Fibroblast of lung (primary cell): ENCODE results near the gene METTL8. TPM values are rescaled to one million over a fixed set of nuclear protein-coding genes. Genes with fewer than 3 reads are reported as not detected.
A peak's percentile ranks its signal among the peaks of the same experiment; 100 is the strongest.

ENCODE experiments used
- DNase-seq, 2 donors: peaks; one replicate each; pipeline versions ENCODE4 v3.0.0 to v3.0.0-alpha.2; 2010; ENCODE audit warnings: low read depth in 2 of 2
- H2AFZ ChIP-seq: 2 replicates; pipeline ENCODE4 v1.5.1; 2012; ENCODE audit warnings: low read length, control low read depth, inconsistent platforms
- H3K27ac ChIP-seq: 2 replicates; pipeline ENCODE4 v1.5.1; 2011; ENCODE audit warnings: low read length, control low read depth; ENCODE audit not compliant: insufficient read depth
- H3K27me3 ChIP-seq: 2 replicates; pipeline ENCODE4 v1.5.1; 2011; ENCODE audit warnings: mild to moderate bottlenecking, low read length; ENCODE audit not compliant: control insufficient read depth, insufficient read depth
- H3K36me3 ChIP-seq: 2 replicates; pipeline ENCODE4 v1.5.1; 2011; ENCODE audit warnings: low read length; ENCODE audit not compliant: control insufficient read depth, insufficient read depth
- H3K4me1 ChIP-seq: 2 replicates; pipeline ENCODE4 v1.5.1; 2011; ENCODE audit warnings: low read length; ENCODE audit not compliant: control insufficient read depth, insufficient read depth; ENCODE audit errors: extremely low read depth
- H3K4me2 ChIP-seq: 2 replicates; pipeline ENCODE4 v1.5.1; 2011; ENCODE audit warnings: low read length, control low read depth; ENCODE audit not compliant: insufficient read depth; ENCODE audit errors: extremely low read depth
- H3K4me3 ChIP-seq, 4 experiments: fragments of 200-600 bp in 1 of 4; sonication (generic) in 1 of 4; replicated peaks in 1 of 4; 2 replicates each; pipeline ENCODE4 v1.5.1; 2011 to 2016; ENCODE audit warnings: low read length in 4 of 4, low read depth in 3 of 4, mild to moderate bottlenecking in 3 of 4, control low read depth in 2 of 4, inconsistent platforms in 1 of 4, mixed read lengths in 1 of 4; ENCODE audit not compliant: insufficient read depth in 1 of 4; ENCODE audit errors: control extremely low read depth in 1 of 4
- H3K79me2 ChIP-seq: 2 replicates; pipeline ENCODE4 v1.5.1; 2012; ENCODE audit warnings: mild to moderate bottlenecking, low read length, inconsistent platforms; ENCODE audit not compliant: control insufficient read depth, insufficient read depth
- H3K9ac ChIP-seq: 2 replicates; pipeline ENCODE4 v1.5.1; 2011; ENCODE audit warnings: mild to moderate bottlenecking, low read length, control low read depth; ENCODE audit not compliant: insufficient read depth
- H3K9me3 ChIP-seq: 2 replicates; pipeline ENCODE4 v1.5.1; 2012; ENCODE audit warnings: low read depth, low read length; ENCODE audit not compliant: control insufficient read depth, insufficient read depth
- H4K20me1 ChIP-seq: 2 replicates; pipeline ENCODE4 v1.5.1; 2011; ENCODE audit warnings: low read length; ENCODE audit not compliant: control insufficient read depth, insufficient read depth; ENCODE audit errors: extremely low read depth
- CTCF ChIP-seq, 2 donors: IDR thresholded peaks in 1 of 2; conservative IDR thresholded peaks in 1 of 2; 1 replicate in 1 of 2; 2 replicates in 1 of 2; pipeline ENCODE4 v1.5.1; 2011 to 2012; ENCODE audit warnings: low read length in 2 of 2, control low read depth in 1 of 2, inconsistent platforms in 1 of 2, low read depth in 1 of 2, mild to moderate bottlenecking in 1 of 2
- EZH2 ChIP-seq: IDR thresholded peaks from 2 replicates; pipeline ENCODE4 v1.5.1; 2012; ENCODE audit warnings: low read length, control low read depth, mild to moderate bottlenecking; ENCODE audit errors: missing control alignments
- polyA plus RNA-seq, 2 donors: library from polyadenylated mRNA; depleted of rRNA in 1 of 2; stranded (reverse) in 1 of 2; unstranded in 1 of 2; fragments of >200 nt; gene quantifications; 2 replicates each; pipeline ENCODE4 v1.2.1, GENCODE V29; 2011 to 2012; ENCODE audit warnings: missing spikeins in 1 of 2
- total RNA-seq: library from RNA; depleted of rRNA; stranded (reverse); fragments of >200 nt; gene quantifications from 2 replicates; pipeline ENCODE4 v1.2.1, GENCODE V29; 2014

METTL8 gene
- total and polyA plus RNA-seq, 2 donors (not counting 1 experiment from before 2014, with no cell fraction given) = 16.7 to 22.4 TPM

- Histone ChIP-seq H2AFZ (no peak overlapping the region), H3K9me3 (no peaks in the 10 kb centered on the region), H3K4me3 (no peak overlapping the region), H3K4me1 (peaks cover 6% of the 10 kb centered on the region), H4K20me1 (no peaks in the 10 kb centered on the region), H3K27me3 (no peaks in the 10 kb centered on the region), H3K79me2 (no peaks in the 10 kb centered on the region), H3K9ac (no peak overlapping the region), H3K4me2 (no peak overlapping the region), H3K36me3 (no peaks in the 10 kb centered on the region), H3K27ac (peak overlapping the region; percentile 35)
- no peak for DNase-seq
- TF ChIP-seq CTCF (conservative IDR thresholded peaks at IDR 0.05 in 1 of 2, IDR thresholded peaks at IDR 0.05 in 1 of 2; ENCODE audit: low read depth in 1 of 2, low read length in 2 of 2) (no peak), EZH2 (no peak)
Measured at GRCh38 chr2:171412571-171413175, 21.1 kb downstream of the METTL8 start.

GRCh38 chr2:171411791-171412483 lies 21.9 kb downstream of the METTL8 start:
- H3K27ac ChIP-seq = peak overlapping the region; percentile 35
- peak overlapping the region; percentile 19 for H3K4me2 ChIP-seq
- H3K4me1 ChIP-seq = peaks cover 6% of the 10 kb centered on the region
- H3K36me3 ChIP-seq = no peaks in the 10 kb centered on the region
- no peak for TF ChIP-seq CTCF (conservative IDR thresholded peaks at IDR 0.05 in 1 of 2, IDR thresholded peaks at IDR 0.05 in 1 of 2; ENCODE audit: low read depth in 1 of 2, low read length in 2 of 2)
- H3K9me3 ChIP-seq = no peaks in the 10 kb centered on the region
- peak in 1 of 2 donors; percentile 42 for DNase-seq
- H3K27me3 ChIP-seq = no peaks in the 10 kb centered on the region
- H4K20me1 ChIP-seq = no peaks in the 10 kb centered on the region
- peak overlapping the region; percentile 8 for H2AFZ ChIP-seq
- H3K4me3 ChIP-seq = no peak overlapping the region
- no peaks in the 10 kb centered on the region for H3K79me2 ChIP-seq
- H3K9ac ChIP-seq = no peak overlapping the region

GRCh38 chr2:171411214-171411613 lies 22.6 kb downstream of the METTL8 start:
- DNase-seq = no peak
- TF ChIP-seq CTCF (conservative IDR thresholded peaks at IDR 0.05 in 1 of 2, IDR thresholded peaks at IDR 0.05 in 1 of 2; ENCODE audit: low read depth in 1 of 2, low read length in 2 of 2) (no peak), EZH2 (no peak)
- no peaks in the 10 kb centered on the region for H3K79me2 ChIP-seq

More at GRCh38 chr2:171411214-171411613, 22.6 kb downstream of the METTL8 start:
- H3K9ac ChIP-seq = no peak overlapping the region
- no peak overlapping the region for H3K4me3 ChIP-seq
- no peaks in the 10 kb centered on the region for H3K36me3 ChIP-seq
- H3K9me3 ChIP-seq = no peaks in the 10 kb centered on the region
- no peak overlapping the region for H3K27ac ChIP-seq
- H3K4me1 ChIP-seq = peaks cover 6% of the 10 kb centered on the region
- no peaks in the 10 kb centered on the region for H4K20me1 ChIP-seq
- no peak overlapping the region for H2AFZ ChIP-seq
- H3K4me2 ChIP-seq = no peak overlapping the region
- H3K27me3 ChIP-seq = no peaks in the 10 kb centered on the region
